ENCODE data around the gene RBM12.

GRCh38 chr20:35710884-35711587 lies 46.3 kb upstream of the RBM12 start:
- TF ChIP-seq CTCF (conservative IDR thresholded peaks at IDR 0.05; ENCODE audit: low read length) (no peak), EZH2phosphoT487 (IDR thresholded peaks at IDR 0.05; ENCODE audit: borderline replicate concordance, low read depth, low read length) (no peak)

Data from OCI-LY7 (cell line).